ENCODE results near the gene TPRG1. TPM values are rescaled to one million over a fixed set of nuclear protein-coding genes. Genes with fewer than 3 reads are reported as not detected.

Gene TPRG1
- total RNA-seq, 1 donor from 2014 or later, result 3.3 TPM

- Mint-ChIP-seq H3K27me3 (ENCODE audit: low read depth) (no peaks in the 10 kb centered on the region), H3K4me3 (no peak overlapping the region), H3K27ac (no peak overlapping the region), H3K36me3 (no peaks in the 10 kb centered on the region), H3K9me3 (peaks cover 5% of the 10 kb centered on the region), H3K4me1 (peaks cover 39% of the 10 kb centered on the region)
- no peak for DNase-seq (ENCODE audit: low spot score in 2 of 2, unreplicated experiment in 2 of 2)
- TF ChIP-seq, protein P1, sequence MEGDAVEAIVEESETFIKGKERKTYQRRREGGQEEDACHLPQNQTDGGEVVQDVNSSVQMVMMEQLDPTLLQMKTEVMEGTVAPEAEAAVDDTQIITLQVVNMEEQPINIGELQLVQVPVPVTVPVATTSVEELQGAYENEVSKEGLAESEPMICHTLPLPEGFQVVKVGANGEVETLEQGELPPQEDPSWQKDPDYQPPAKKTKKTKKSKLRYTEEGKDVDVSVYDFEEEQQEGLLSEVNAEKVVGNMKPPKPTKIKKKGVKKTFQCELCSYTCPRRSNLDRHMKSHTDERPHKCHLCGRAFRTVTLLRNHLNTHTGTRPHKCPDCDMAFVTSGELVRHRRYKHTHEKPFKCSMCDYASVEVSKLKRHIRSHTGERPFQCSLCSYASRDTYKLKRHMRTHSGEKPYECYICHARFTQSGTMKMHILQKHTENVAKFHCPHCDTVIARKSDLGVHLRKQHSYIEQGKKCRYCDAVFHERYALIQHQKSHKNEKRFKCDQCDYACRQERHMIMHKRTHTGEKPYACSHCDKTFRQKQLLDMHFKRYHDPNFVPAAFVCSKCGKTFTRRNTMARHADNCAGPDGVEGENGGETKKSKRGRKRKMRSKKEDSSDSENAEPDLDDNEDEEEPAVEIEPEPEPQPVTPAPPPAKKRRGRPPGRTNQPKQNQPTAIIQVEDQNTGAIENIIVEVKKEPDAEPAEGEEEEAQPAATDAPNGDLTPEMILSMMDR (IDR thresholded peaks at IDR 0.05; ENCODE audit: unreplicated experiment), result no peak
These were observed 139.8 kb downstream of the TPRG1 start for GRCh38 chr3:189311521-189311920.

- Mint-ChIP-seq H3K36me3 (no peaks in the 10 kb centered on the region), H3K4me1 (peaks cover 43% of the 10 kb centered on the region), H3K27ac (no peak overlapping the region), H3K9me3 (peaks cover 5% of the 10 kb centered on the region), H3K27me3 (ENCODE audit: low read depth) (no peaks in the 10 kb centered on the region), H3K4me3 (no peak overlapping the region)
- TF ChIP-seq, protein P1 (IDR thresholded peaks at IDR 0.05; ENCODE audit: unreplicated experiment), result no peak
- DNase-seq (ENCODE audit: low spot score in 2 of 2, unreplicated experiment in 2 of 2), result no peak
These were observed 141.1 kb downstream of the TPRG1 start for GRCh38 chr3:189312866-189313265.

GRCh38 chr3:189316296-189317019 lies 144.7 kb downstream of the TPRG1 start:
- Mint-ChIP-seq H3K27me3 (ENCODE audit: low read depth) (no peaks in the 10 kb centered on the region), H3K36me3 (no peaks in the 10 kb centered on the region), H3K4me1 (peaks cover 26% of the 10 kb centered on the region), H3K9me3 (peaks cover 5% of the 10 kb centered on the region), H3K27ac (peak overlapping the region; percentile 88), H3K4me3 (no peak overlapping the region)
- no peak for DNase-seq (ENCODE audit: low spot score in 2 of 2, unreplicated experiment in 2 of 2)
- TF ChIP-seq, protein P1 (IDR thresholded peaks at IDR 0.05; ENCODE audit: unreplicated experiment), result no peak

DNA sequence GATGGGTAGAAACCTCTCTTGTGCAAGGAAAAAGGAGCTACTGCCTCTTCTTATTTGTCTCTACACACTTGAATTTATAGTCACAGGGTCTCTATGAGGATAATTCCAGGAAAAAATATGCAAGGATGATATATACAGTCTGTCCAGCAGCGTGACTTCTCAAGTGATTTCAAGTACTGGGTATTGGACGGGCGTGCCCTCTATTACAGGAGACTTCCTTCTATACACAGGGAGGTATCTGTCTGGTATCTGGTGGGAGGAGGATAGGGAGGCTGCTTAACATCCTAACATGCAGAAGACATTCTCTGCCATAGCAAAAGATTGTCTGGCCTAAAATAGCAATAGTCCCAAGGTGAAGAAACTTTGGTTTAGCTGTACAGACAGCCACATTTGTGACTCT lies 146.1 kb downstream of the TPRG1 start:
- H3K27ac Mint-ChIP-seq, result peak overlapping the region; percentile 10
- H3K27me3 Mint-ChIP-seq (ENCODE audit: low read depth), result no peaks in the 10 kb centered on the region
- TF ChIP-seq, protein P1 (IDR thresholded peaks at IDR 0.05; ENCODE audit: unreplicated experiment), result no peak
- no peak overlapping the region for H3K4me3 Mint-ChIP-seq
- peaks cover 26% of the 10 kb centered on the region for H3K4me1 Mint-ChIP-seq
- peaks cover 5% of the 10 kb centered on the region for H3K9me3 Mint-ChIP-seq
- no peak for DNase-seq (ENCODE audit: low spot score in 2 of 2, unreplicated experiment in 2 of 2)
- H3K36me3 Mint-ChIP-seq, result no peaks in the 10 kb centered on the region

DNA sequence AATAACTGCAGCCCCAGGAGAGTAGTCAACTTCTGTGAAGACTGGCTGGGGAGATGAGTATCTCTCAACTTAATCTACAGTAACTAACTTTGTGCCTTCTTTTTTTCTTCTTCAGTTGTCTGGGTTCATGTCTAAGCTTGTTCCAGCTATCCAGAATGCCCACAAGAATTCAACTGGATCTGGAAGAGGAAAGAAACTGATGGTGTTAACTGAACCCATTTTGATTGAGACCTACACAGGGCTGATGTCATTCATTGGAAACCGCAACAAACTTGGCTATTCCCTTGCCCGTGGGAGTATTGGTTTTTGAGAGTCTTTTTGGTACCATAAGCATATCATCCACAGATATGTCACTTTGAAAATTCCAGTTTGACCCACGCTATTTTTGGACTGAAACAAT lies 148.7 kb downstream of the TPRG1 start:
- H3K9me3 Mint-ChIP-seq, result no peaks in the 10 kb centered on the region
- H3K36me3 Mint-ChIP-seq, result no peaks in the 10 kb centered on the region
- peaks cover 48% of the 10 kb centered on the region for H3K4me1 Mint-ChIP-seq
- H3K27me3 Mint-ChIP-seq (ENCODE audit: low read depth), result no peaks in the 10 kb centered on the region
- DNase-seq (ENCODE audit: low spot score in 2 of 2, unreplicated experiment in 2 of 2), result no peak
- TF ChIP-seq, protein P1 (IDR thresholded peaks at IDR 0.05; ENCODE audit: unreplicated experiment), result no peak
- H3K27ac Mint-ChIP-seq, result no peak overlapping the region
- H3K4me3 Mint-ChIP-seq, result no peak overlapping the region
